ENCODE measurements around the gene DNTT. TPM values are rescaled to one million over a fixed set of nuclear protein-coding genes. Genes with fewer than 3 reads are reported as not detected.

Gene DNTT
- total RNA-seq, 1 experiment from 2014 or later: not detected

DNA sequence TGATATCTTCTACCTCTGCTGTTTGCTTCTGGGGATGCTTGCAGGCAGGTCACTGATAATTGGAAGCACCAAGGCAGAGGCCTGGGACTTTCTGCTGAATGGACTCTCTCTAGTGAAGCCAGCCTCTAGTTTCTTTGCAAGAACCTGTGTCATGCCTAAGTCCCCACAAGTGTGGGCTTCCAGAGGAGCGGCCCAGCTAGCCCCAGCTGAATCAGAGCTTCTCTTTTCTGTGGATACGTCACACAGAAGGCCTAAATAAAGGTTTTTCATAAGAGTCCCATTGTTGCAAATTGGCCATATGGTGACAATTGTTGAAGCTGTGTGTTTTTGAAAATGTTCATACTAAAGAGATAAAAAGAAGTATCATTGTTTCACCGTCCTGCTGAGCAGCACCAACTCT lies 61.3 kb downstream of the DNTT start:
- CTCF ChIA-PET: interaction anchor here (1.4 to 2.3 kb wide), 2 partner anchors 9 to 148 kb away, joined by 3 to 7 read pairs; partner anchors contain the start of gene TLL2
- BruUV-seq (replicated peaks): no TSS peak
- Mint-ChIP-seq H3K4me1 (ENCODE audit: low read depth, unreplicated experiment) (peaks cover 7% of the 10 kb centered on the region), H3K27ac (ENCODE audit: unreplicated experiment) (no peak overlapping the region), H3K4me3 (ENCODE audit: unreplicated experiment) (no peak overlapping the region), H3K36me3 (ENCODE audit: insufficient read depth, unreplicated experiment) (no peaks in the 10 kb centered on the region), H3K27me3 (ENCODE audit: insufficient read depth, unreplicated experiment) (peaks cover 3% of the 10 kb centered on the region), H3K9me3 (ENCODE audit: unreplicated experiment) (no peaks in the 10 kb centered on the region)
- Histone ChIP-seq H3K27me3 (replicated peaks; ENCODE audit: control insufficient read depth, insufficient read depth, low read length) (no peaks in the 10 kb centered on the region), H3K4me1 (peaks cover 10% of the 10 kb centered on the region; the same call in 1 of the 2 replicates), H3K9me3 (no peaks in the 10 kb centered on the region; the same call in 1 of the 2 replicates), H3K4me3 (ENCODE audit: low read depth, low read length) (no peak overlapping the region), H3K36me3 (ENCODE audit: control insufficient read depth, insufficient read depth, low read length) (no peaks in the 10 kb centered on the region)
- DNase-seq: no peak
- TF ChIP-seq, protein P1, sequence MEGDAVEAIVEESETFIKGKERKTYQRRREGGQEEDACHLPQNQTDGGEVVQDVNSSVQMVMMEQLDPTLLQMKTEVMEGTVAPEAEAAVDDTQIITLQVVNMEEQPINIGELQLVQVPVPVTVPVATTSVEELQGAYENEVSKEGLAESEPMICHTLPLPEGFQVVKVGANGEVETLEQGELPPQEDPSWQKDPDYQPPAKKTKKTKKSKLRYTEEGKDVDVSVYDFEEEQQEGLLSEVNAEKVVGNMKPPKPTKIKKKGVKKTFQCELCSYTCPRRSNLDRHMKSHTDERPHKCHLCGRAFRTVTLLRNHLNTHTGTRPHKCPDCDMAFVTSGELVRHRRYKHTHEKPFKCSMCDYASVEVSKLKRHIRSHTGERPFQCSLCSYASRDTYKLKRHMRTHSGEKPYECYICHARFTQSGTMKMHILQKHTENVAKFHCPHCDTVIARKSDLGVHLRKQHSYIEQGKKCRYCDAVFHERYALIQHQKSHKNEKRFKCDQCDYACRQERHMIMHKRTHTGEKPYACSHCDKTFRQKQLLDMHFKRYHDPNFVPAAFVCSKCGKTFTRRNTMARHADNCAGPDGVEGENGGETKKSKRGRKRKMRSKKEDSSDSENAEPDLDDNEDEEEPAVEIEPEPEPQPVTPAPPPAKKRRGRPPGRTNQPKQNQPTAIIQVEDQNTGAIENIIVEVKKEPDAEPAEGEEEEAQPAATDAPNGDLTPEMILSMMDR (IDR thresholded peaks at IDR 0.05; ENCODE audit: insufficient read depth in 1 of 2, low read depth in 1 of 2, low read length in 1 of 2, severe bottlenecking in 1 of 2, unreplicated experiment in 1 of 2): no peak
- POLR2A ChIA-PET: no interaction called here
- intact Hi-C loops (cut with micrococcal nuclease; ENCODE audit: unreplicated experiment): no loop called here

DNA sequence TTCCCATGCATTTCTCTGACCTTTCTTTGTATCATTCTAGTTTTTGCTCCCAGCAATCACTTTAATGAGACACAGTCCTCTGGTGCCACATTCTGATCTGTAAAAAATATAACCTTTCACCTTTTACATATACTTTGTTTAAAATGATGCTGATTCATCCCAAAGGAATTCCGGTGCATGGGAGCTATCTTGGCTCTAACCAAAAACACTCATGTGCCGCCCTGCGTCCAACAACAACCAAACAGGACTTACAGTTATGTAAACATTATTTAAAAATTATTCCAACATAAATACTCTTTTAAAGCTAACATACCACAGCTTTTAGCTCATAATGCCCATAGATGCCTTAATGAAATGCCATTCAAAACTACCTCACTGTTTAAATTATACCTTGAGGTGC lies 62.3 kb downstream of the DNTT start:
- intact Hi-C loops (cut with micrococcal nuclease; ENCODE audit: unreplicated experiment): no loop called here
- Mint-ChIP-seq H3K9me3 (ENCODE audit: unreplicated experiment) (no peaks in the 10 kb centered on the region), H3K27me3 (ENCODE audit: insufficient read depth, unreplicated experiment) (peaks cover 3% of the 10 kb centered on the region), H3K4me3 (ENCODE audit: unreplicated experiment) (no peak overlapping the region), H3K36me3 (ENCODE audit: insufficient read depth, unreplicated experiment) (no peaks in the 10 kb centered on the region), H3K27ac (ENCODE audit: unreplicated experiment) (no peak overlapping the region), H3K4me1 (ENCODE audit: low read depth, unreplicated experiment) (peaks cover 7% of the 10 kb centered on the region)
- H3K36me3 ChIP-seq (ENCODE audit: control insufficient read depth, insufficient read depth, low read length): no peaks in the 10 kb centered on the region
- no peaks in the 10 kb centered on the region; the same call in 1 of the 2 replicates for H3K9me3 ChIP-seq
- no peaks in the 10 kb centered on the region for H3K27me3 ChIP-seq (replicated peaks; ENCODE audit: control insufficient read depth, insufficient read depth, low read length)
- no TSS peak for BruUV-seq (replicated peaks)
- peaks cover 10% of the 10 kb centered on the region; the same call in 1 of the 2 replicates for H3K4me1 ChIP-seq
- no peak overlapping the region for H3K4me3 ChIP-seq (ENCODE audit: low read depth, low read length)
- TF ChIP-seq, protein P1 (IDR thresholded peaks at IDR 0.05; ENCODE audit: insufficient read depth in 1 of 2, low read depth in 1 of 2, low read length in 1 of 2, severe bottlenecking in 1 of 2, unreplicated experiment in 1 of 2): no peak
- no peak for DNase-seq
- ChIA-PET POLR2A (no interaction called here), CTCF (interaction anchor here (1.4 to 2.3 kb wide), 2 partner anchors 8 to 147 kb away, joined by 3 to 7 read pairs; partner anchors contain the start of gene TLL2)

DNA sequence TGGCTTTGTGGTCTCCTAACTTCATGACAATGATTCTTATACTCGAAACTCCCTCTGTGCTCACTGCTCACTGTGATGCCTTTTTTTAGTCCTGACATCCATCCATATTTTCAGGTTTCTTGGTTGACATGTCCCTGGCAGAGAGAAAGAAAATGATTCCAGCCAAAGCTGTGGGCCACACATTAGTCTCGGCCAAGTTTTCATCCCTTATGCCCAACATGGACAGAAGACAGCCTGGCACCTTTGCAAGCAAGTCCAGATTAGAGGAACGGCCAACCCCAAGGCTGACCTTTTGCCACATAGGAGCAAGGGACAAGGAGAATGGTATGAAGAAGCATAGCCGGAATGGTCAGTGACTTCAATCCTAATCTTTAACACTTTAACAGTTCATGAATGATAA lies 63.2 kb downstream of the DNTT start:
- Histone ChIP-seq H3K27me3 (replicated peaks; ENCODE audit: control insufficient read depth, insufficient read depth, low read length) (no peaks in the 10 kb centered on the region), H3K4me3 (ENCODE audit: low read depth, low read length) (no peak overlapping the region), H3K36me3 (ENCODE audit: control insufficient read depth, insufficient read depth, low read length) (no peaks in the 10 kb centered on the region), H3K9me3 (no peaks in the 10 kb centered on the region; the same call in 1 of the 2 replicates), H3K4me1 (peaks cover 10% of the 10 kb centered on the region; the same call in 1 of the 2 replicates)
- intact Hi-C loops (cut with micrococcal nuclease; ENCODE audit: unreplicated experiment): no loop called here
- no peak overlapping the region for H3K27ac Mint-ChIP-seq (ENCODE audit: unreplicated experiment)
- H3K36me3 Mint-ChIP-seq (ENCODE audit: insufficient read depth, unreplicated experiment): no peaks in the 10 kb centered on the region
- H3K4me1 Mint-ChIP-seq (ENCODE audit: low read depth, unreplicated experiment): peaks cover 13% of the 10 kb centered on the region
- ChIA-PET CTCF (interaction anchor here (2.3 kb wide), 1 partner anchor 7 kb away, joined by 7 read pairs; no protein-coding TSS in a partner anchor), POLR2A (no interaction called here)
- BruUV-seq (replicated peaks): no TSS peak
- H3K9me3 Mint-ChIP-seq (ENCODE audit: unreplicated experiment): no peaks in the 10 kb centered on the region
- H3K27me3 Mint-ChIP-seq (ENCODE audit: insufficient read depth, unreplicated experiment): peaks cover 3% of the 10 kb centered on the region
- TF ChIP-seq, protein P1 (IDR thresholded peaks at IDR 0.05; ENCODE audit: insufficient read depth in 1 of 2, low read depth in 1 of 2, low read length in 1 of 2, severe bottlenecking in 1 of 2, unreplicated experiment in 1 of 2): no peak
- DNase-seq: no peak
- no peak overlapping the region for H3K4me3 Mint-ChIP-seq (ENCODE audit: unreplicated experiment)
